Mesenchymal stem cell (in vitro differentiated cells and primary cell): ENCODE results near the gene KIAA1671. TPM values are rescaled to one million over a fixed set of nuclear protein-coding genes. Genes with fewer than 3 reads are reported as not detected.
"Not testable (repeated sequence)": the region's sequence is repeated elsewhere in the genome, so short reads cannot be mapped to it uniquely, and the experiment has no call there.

ENCODE experiments used
- DNase-seq: peaks from one replicate; pipeline ENCODE4 v3.0.0-alpha.2; 2013
- H2AFZ ChIP-seq: one replicate; pipeline ENCODE4 v1.6.1; 2013; ENCODE audit warnings: low read depth, mild to moderate bottlenecking, control low read depth, inconsistent platforms, low read length, moderate library complexity
- H2AK5ac ChIP-seq: 2 replicates; pipeline ENCODE4 v1.6.1; 2013; ENCODE audit warnings: low read length, moderate library complexity, mild to moderate bottlenecking, inconsistent platforms; ENCODE audit not compliant: severe bottlenecking
- H2BK120ac ChIP-seq: one replicate; pipeline ENCODE4 v1.6.1; 2013; ENCODE audit warnings: low read depth, mild to moderate bottlenecking, inconsistent platforms, low read length, moderate library complexity
- H2BK12ac ChIP-seq, 2 experiments: one replicate each; pipeline ENCODE4 v1.6.1; 2013; ENCODE audit warnings: inconsistent platforms in 2 of 2, low read length in 2 of 2, mild to moderate bottlenecking in 2 of 2, moderate library complexity in 2 of 2, control low read depth in 1 of 2
- H2BK15ac ChIP-seq: one replicate; pipeline ENCODE4 v1.6.1; 2013; ENCODE audit warnings: mild to moderate bottlenecking, low read depth, inconsistent platforms; ENCODE audit not compliant: poor library complexity, severe bottlenecking
- H2BK5ac ChIP-seq: 2 replicates; pipeline ENCODE4 v1.6.1; 2013; ENCODE audit warnings: low read depth, mild to moderate bottlenecking, low read length, control low read depth, inconsistent platforms; ENCODE audit not compliant: poor library complexity, severe bottlenecking
- H3K14ac ChIP-seq, 2 experiments: one replicate each; pipeline ENCODE4 v1.6.1; 2013; ENCODE audit warnings: inconsistent platforms in 2 of 2, low read length in 2 of 2, control low read depth in 1 of 2, mild to moderate bottlenecking in 1 of 2, moderate library complexity in 1 of 2
- H3K18ac ChIP-seq, 2 experiments: one replicate each; pipeline ENCODE4 v1.6.1; 2013; ENCODE audit warnings: inconsistent platforms in 2 of 2, low read length in 2 of 2, control low read depth in 1 of 2, low read depth in 1 of 2, mild to moderate bottlenecking in 1 of 2
- H3K23ac ChIP-seq, 2 experiments: one replicate each; pipeline ENCODE4 v1.6.1; 2013; ENCODE audit warnings: inconsistent platforms in 2 of 2, low read length in 2 of 2, mild to moderate bottlenecking in 2 of 2, moderate library complexity in 2 of 2, control low read depth in 1 of 2
- H3K27ac ChIP-seq: 2 replicates; pipeline ENCODE4 v1.5.1; 2013; ENCODE audit warnings: mild to moderate bottlenecking, moderate library complexity, low read length, control low read depth, inconsistent platforms; ENCODE audit not compliant: poor library complexity, severe bottlenecking
- H3K27me3 ChIP-seq, 2 experiments: 2 replicates each; pipeline versions ENCODE4 v1.6.1 to v1.7.0; 2013; ENCODE audit warnings: low read length in 2 of 2, mild to moderate bottlenecking in 2 of 2, moderate library complexity in 2 of 2, control low read depth in 1 of 2, inconsistent platforms in 1 of 2; ENCODE audit not compliant: control insufficient read depth in 1 of 2, insufficient read depth in 1 of 2
- H3K36me3 ChIP-seq, 2 experiments: 2 replicates each; pipeline versions ENCODE4 v1.6.1 to v1.7.0; 2013; ENCODE audit warnings: low read length in 2 of 2, control low read depth in 1 of 2, inconsistent platforms in 1 of 2, low read depth in 1 of 2, mild to moderate bottlenecking in 1 of 2; ENCODE audit not compliant: insufficient read depth in 2 of 2, control insufficient read depth in 1 of 2
- H3K4ac ChIP-seq, 2 experiments: one replicate each; pipeline ENCODE4 v1.6.1; 2013; ENCODE audit warnings: inconsistent platforms in 2 of 2, low read length in 2 of 2, mild to moderate bottlenecking in 2 of 2, moderate library complexity in 2 of 2, control low read depth in 1 of 2, low read depth in 1 of 2
- H3K4me1 ChIP-seq: 2 replicates; pipeline ENCODE4 v1.6.1; 2013; ENCODE audit warnings: low read depth, low read length, control low read depth; ENCODE audit not compliant: control insufficient read depth, insufficient read depth
- H3K4me2 ChIP-seq: 2 replicates; pipeline ENCODE4 v1.6.1; 2013; ENCODE audit warnings: low read length, mild to moderate bottlenecking, inconsistent platforms; ENCODE audit not compliant: poor library complexity, severe bottlenecking
- H3K4me3 ChIP-seq, 2 experiments: 2 replicates each; pipeline versions ENCODE4 v1.5.1 to v1.7.0; 2013; ENCODE audit warnings: low read length in 2 of 2, mild to moderate bottlenecking in 2 of 2, control low read depth in 1 of 2, low read depth in 1 of 2; ENCODE audit not compliant: insufficient read depth in 1 of 2
- H3K79me1 ChIP-seq: replicated peaks from 2 replicates; pipeline ENCODE4 v1.6.1; 2013; ENCODE audit warnings: mild to moderate bottlenecking, control low read depth, low read length, inconsistent platforms; ENCODE audit not compliant: poor library complexity, severe bottlenecking
- H3K9ac ChIP-seq: 2 replicates; pipeline ENCODE4 v1.7.0; 2013; ENCODE audit warnings: mild to moderate bottlenecking, low read length, moderate library complexity
- H3K9me3 ChIP-seq: 2 replicates; pipeline ENCODE4 v1.7.0; 2013; ENCODE audit warnings: mild to moderate bottlenecking, low read length; ENCODE audit not compliant: control insufficient read depth
- H4K8ac ChIP-seq: one replicate; pipeline ENCODE4 v1.6.1; 2013; ENCODE audit warnings: inconsistent platforms, mild to moderate bottlenecking, low read length, moderate library complexity
- H4K91ac ChIP-seq: one replicate; pipeline ENCODE4 v1.6.1; 2013; ENCODE audit warnings: mild to moderate bottlenecking, low read length, inconsistent platforms
- WGBS: methylation state at CpG from one replicate; pipeline ENCODE4 v1.1.7; 2013; ENCODE audit warnings: mixed read lengths; 5-methylcytosine and 5-hydroxymethylcytosine counted together
- polyA plus RNA-seq, 2 experiments: library from polyadenylated mRNA; stranded (reverse); fragments of 200-250 nt; gene quantifications; one replicate each; pipeline ENCODE4 v1.2.3, GENCODE V29; 2013

KIAA1671 gene
- polyA plus RNA-seq (2013, experiment 1 of 2): 6.7 TPM
- 6.6 TPM for polyA plus RNA-seq (2013, experiment 2 of 2)

DNA sequence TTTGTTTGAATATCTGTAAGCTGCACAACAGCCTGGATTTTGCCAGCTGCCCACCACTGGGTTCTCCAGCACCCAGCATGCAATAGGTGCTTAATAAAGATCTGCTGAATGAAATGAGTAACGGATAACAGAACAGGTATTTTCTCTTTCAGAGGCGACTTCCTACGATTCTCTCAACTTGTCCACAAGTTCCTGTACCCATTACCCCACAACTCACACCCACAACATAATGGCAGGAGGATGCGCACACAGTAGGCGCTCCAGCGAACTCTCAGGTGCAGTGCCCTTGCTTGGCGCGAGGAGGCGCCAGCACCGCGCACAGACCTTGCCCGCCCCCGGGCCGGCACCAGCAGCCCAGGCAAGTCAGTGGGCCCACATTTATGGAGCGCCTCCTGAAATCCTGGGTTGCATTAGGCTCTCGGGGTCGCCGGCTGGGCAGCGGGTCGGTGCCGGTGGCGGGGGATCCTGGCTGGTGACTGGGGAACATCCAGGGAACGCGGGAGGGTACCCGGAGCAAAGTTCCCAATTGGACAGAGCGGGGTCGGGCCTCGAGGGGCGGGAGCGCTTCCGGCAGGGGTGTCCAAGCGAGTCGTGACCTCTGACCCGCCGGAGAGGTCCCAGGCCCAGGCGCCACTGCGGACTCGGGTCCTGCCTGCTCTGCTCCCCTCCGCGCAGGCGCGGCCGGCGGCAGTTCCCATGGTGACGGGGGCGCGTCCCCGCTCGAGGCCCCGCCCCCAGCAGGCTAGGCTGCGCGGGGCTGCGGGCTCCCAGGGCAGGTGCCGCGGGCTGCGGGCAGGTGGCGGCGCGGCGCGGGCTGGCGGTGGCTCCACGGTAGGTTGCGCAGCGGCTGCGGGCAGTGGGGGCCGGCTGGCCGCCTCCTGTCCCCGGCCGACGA lies at the start of gene KIAA1671:
Gene KIAA1671, plus strand, starts transcription at position 775 of the 895 bp plus-strand sequence. CDS start 75,284 bp downstream, outside the sequence.
- Histone ChIP-seq H3K4me2 (peak within 1 kb of the TSS; percentile 97), H2BK120ac (peak within 1 kb of the TSS; percentile 86), H3K4me3 (peak within 1 kb of the TSS; percentile 75 to 87), H2BK15ac (peak within 1 kb of the TSS; percentile 75), H3K27ac (no peak within 1 kb of the TSS), H2AK5ac (no peak within 1 kb of the TSS), H2BK5ac (no peak within 1 kb of the TSS), H4K8ac (peak within 1 kb of the TSS; percentile 77), H3K4me1 (peaks cover 17% of the 10 kb centered on the region), H3K4ac (peak within 1 kb of the TSS; percentile 20 to 64), H3K9ac (peak within 1 kb of the TSS; percentile 88), H3K9me3 (no peaks in the 10 kb centered on the region), H3K36me3 (no peaks in the 10 kb centered on the region), H2AFZ (peak within 1 kb of the TSS; percentile 93), H3K18ac (peak within 1 kb of the TSS; percentile 80 to 82), H2BK12ac (peak within 1 kb of the TSS in 1 of 2 experiments; percentile 46), H3K27me3 (peaks cover 22 to 35% of the 10 kb centered on the region in 2 experiments), H3K79me1 (peaks cover 2% of the 10 kb centered on the region), H3K23ac (peak within 1 kb of the TSS in 1 of 2 experiments; percentile 78), H3K14ac (peak within 1 kb of the TSS in 1 of 2 experiments; percentile 91), H4K91ac (peak within 1 kb of the TSS; percentile 77)
- WGBS: 4% methylated on average over 57 of the region's 71 CpGs
- DNase-seq: peak; percentile 77

DNA sequence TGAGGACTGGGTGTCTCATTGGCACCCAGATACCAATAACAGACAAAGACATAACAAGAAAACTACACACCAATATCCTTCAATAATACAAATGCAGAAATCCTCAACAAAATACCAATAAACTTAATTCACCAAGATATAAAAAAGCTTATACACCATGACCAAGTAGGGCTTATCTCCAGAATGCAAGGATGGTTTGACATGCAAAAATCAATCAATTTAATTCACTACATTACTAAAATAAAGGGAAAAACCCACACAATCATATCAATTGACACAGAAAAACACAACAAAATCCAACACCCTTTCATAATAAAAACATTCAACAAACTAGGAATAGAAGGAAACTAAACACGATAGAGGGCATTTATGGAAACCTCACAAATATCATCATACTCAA lies 46.6 kb upstream of the KIAA1671 start:
- H2BK5ac ChIP-seq: no peak overlapping the region
- H3K9ac ChIP-seq: no peak overlapping the region
- 90% methylated on average over 1 of the region's 1 CpG for WGBS
- no peak overlapping the region for H3K23ac ChIP-seq
- no peak overlapping the region for H4K91ac ChIP-seq
- H3K36me3 ChIP-seq: no peaks in the 10 kb centered on the region
- no peak overlapping the region for H4K8ac ChIP-seq
- no peak overlapping the region for H3K4me2 ChIP-seq
- no peak overlapping the region for H2AK5ac ChIP-seq
- H2BK120ac ChIP-seq: no peak overlapping the region
- H2BK12ac ChIP-seq: no peak overlapping the region
- no peak overlapping the region for H2AFZ ChIP-seq
- no peaks in the 10 kb centered on the region for H3K27me3 ChIP-seq
- H3K27ac ChIP-seq: no peak overlapping the region
- H3K14ac ChIP-seq: no peak overlapping the region
- no peak for DNase-seq
- no peak overlapping the region for H3K4ac ChIP-seq
- H3K4me1 ChIP-seq: no peaks in the 10 kb centered on the region
- H2BK15ac ChIP-seq: no peak overlapping the region
- H3K4me3 ChIP-seq: no peak overlapping the region
- peaks cover 13% of the 10 kb centered on the region for H3K9me3 ChIP-seq
- no peak overlapping the region for H3K18ac ChIP-seq
- no peaks in the 10 kb centered on the region for H3K79me1 ChIP-seq

DNA sequence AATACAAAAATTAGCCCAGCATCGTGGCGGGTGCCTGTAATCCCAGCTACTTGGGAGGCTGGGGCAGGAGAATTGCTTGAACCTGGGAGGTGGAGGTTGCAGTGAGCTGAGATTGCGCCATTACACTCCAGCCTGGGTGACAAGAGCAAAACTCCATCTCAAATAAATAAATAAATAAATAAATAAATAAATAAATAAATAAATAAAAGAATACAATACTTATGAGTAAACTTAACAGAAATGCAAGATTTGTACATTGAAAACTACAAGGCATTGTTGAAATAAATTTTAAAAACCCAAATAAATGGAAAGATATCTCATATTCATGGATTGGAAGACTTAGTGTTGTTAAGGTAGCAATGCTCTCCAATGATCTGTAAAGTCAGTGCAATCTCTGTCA lies 45.4 kb upstream of the KIAA1671 start:
- not testable (repeated sequence) for H3K27ac ChIP-seq, H2BK15ac ChIP-seq, H3K36me3 ChIP-seq, H4K8ac ChIP-seq, H3K4me3 ChIP-seq, H2AFZ ChIP-seq, H3K27me3 ChIP-seq, H3K14ac ChIP-seq, H2BK12ac ChIP-seq, H2BK120ac ChIP-seq, H2BK5ac ChIP-seq, H3K79me1 ChIP-seq, H3K23ac ChIP-seq, H3K9ac ChIP-seq, H3K4me1 ChIP-seq, H4K91ac ChIP-seq, DNase-seq, H3K4me2 ChIP-seq, H3K4ac ChIP-seq, H2AK5ac ChIP-seq, H3K18ac ChIP-seq
- H3K9me3 ChIP-seq: peaks cover 13% of the 10 kb centered on the region
- WGBS: no CpG with 5 or more reads among the region's 3 CpGs

DNA sequence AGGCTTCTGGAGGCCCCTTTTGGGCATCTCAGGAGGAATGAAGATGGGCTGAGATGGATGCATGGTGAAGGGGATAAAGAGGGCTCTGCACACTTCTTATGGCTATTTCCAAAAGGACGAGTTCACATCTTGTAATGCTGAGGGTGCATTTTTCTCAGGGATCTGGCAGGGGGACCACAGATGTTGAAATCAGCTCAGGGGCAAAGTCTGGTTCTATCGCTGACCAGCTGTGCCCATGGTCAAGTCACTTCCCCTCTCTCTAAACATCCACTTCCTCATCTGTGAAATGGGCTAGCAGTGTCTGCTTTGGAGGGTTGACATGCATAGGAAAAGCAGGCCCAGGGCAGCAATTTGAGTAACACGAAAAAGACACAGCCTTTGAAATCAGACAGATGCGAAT lies 32.5 kb upstream of the KIAA1671 start:
- Histone ChIP-seq H3K4me3 (no peak overlapping the region), H3K36me3 (no peaks in the 10 kb centered on the region), H2BK12ac (no peak overlapping the region), H2AFZ (no peak overlapping the region), H4K91ac (no peak overlapping the region), H3K18ac (no peak overlapping the region), H2BK120ac (no peak overlapping the region), H3K4me2 (no peak overlapping the region), H2BK5ac (no peak overlapping the region), H3K9ac (no peak overlapping the region), H3K9me3 (no peaks in the 10 kb centered on the region), H3K79me1 (no peaks in the 10 kb centered on the region), H4K8ac (no peak overlapping the region), H3K4me1 (no peaks in the 10 kb centered on the region), H3K14ac (no peak overlapping the region), H3K27ac (no peak overlapping the region), H2AK5ac (no peak overlapping the region), H3K23ac (no peak overlapping the region), H3K4ac (no peak overlapping the region), H3K27me3 (peaks cover 5 to 7% of the 10 kb centered on the region in 2 experiments), H2BK15ac (no peak overlapping the region)
- WGBS: 80% methylated on average over 4 of the region's 4 CpGs
- no peak for DNase-seq
